GM12874 (cell line): Measurements from ENCODE around the gene SEL1L2.

Experiments
- TF ChIP-seq, protein P1 (sequence below): IDR thresholded peaks from 2 replicates; pipeline ENCODE4 v1.5.1; 2011; ENCODE audit warnings: low read depth, mild to moderate bottlenecking, control low read depth, low read length, moderate library complexity; ENCODE audit not compliant: insufficient read depth

Gene SEL1L2

DNA sequence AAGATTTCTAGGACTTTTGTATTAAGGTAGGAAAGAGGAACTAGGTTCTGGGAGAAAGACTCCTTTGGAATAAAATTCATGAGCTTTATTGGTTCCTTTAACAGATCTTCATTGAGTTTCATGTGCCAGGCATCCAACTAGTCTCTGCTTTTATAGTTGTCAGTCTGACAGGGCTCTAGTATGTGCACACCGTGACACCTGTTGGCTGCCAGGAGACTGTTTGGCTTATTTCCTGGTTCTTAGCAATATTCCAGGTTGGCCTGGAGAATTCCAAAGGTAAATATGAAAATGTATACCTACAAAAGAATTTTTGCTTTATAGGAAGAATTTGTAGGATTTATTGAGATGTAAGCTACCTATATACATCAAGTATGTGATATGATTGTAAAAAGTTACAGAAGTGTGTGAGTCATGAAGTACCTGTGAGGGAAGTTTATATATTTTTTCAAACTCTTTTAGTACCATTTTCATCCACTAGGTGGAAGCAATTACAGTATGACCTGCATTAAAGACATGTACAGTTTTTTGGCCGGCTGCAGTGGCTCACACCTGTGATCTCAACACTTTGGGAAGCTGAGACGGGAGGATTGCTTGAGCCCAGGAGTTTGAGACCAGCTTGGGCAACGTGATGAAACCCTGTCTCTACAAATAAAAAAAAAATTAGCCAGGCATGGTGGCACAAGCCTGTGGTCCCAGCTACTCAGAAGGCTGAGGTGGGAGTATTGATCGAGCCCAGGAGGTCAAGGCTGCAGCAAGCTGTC, 170.3 kb downstream of the SEL1L2 start:
- TF ChIP-seq, protein P1, sequence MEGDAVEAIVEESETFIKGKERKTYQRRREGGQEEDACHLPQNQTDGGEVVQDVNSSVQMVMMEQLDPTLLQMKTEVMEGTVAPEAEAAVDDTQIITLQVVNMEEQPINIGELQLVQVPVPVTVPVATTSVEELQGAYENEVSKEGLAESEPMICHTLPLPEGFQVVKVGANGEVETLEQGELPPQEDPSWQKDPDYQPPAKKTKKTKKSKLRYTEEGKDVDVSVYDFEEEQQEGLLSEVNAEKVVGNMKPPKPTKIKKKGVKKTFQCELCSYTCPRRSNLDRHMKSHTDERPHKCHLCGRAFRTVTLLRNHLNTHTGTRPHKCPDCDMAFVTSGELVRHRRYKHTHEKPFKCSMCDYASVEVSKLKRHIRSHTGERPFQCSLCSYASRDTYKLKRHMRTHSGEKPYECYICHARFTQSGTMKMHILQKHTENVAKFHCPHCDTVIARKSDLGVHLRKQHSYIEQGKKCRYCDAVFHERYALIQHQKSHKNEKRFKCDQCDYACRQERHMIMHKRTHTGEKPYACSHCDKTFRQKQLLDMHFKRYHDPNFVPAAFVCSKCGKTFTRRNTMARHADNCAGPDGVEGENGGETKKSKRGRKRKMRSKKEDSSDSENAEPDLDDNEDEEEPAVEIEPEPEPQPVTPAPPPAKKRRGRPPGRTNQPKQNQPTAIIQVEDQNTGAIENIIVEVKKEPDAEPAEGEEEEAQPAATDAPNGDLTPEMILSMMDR, result peak; percentile 37; the same call in 1 of the 2 replicates

DNA sequence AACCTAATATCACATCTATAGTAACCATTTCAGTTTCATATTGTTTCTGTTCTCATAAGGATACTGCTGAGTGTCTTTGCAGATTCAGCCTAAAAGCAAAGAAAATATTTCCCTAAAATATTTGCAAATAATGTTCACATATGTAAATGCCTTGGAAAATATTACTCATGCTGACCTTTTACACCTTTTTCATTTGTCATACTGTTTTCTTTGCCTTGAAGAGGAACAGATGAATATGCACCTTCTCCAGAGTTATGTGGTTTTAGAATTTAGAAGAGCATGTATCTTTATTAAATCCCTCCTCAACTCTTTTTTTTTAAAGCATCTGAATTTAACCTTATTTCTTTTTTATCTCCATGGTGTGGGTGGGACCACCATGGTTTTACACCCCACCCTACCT, 173.1 kb downstream of the SEL1L2 start:
- TF ChIP-seq, protein P1, result no peak

DNA sequence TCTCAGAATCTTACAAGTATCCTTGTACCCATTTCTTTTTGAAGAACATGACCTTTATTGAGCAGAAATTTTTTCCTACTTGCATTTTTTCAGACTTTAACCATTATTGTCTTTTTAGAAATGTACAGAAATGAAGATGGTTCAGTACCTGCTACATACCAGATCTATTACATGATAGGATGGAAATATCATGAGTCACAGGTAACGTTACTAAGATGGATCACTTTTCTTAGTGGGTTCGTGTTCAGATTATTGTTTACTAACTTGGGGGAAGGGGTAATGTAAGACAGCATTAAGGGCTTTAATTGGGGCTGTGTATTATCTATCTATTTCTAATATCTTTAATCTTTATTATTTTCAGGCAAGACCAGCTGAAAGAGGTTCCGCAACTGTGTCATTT, 173.7 kb downstream of the SEL1L2 start:
- TF ChIP-seq, protein P1, result no peak

DNA sequence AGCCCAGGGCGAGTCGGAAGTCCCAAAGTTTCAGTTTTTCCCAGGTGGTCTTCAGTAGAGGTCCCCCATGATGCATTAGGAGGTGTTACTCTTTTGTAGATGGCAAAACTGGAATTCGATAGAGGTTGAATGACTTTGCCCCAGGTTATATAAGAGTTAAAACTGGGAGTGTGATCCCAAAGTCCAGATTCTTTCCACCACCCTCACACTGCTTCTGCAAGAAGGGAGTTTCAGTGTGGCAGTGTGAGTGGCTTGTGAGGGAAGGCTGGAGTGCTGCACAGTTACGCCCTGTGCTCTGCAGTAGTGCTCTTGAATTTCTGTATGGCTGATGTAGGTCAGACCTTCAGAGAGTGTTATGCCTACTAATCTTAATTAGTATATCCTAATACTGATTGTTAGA, 175.7 kb downstream of the SEL1L2 start:
- TF ChIP-seq, protein P1, result no peak

DNA sequence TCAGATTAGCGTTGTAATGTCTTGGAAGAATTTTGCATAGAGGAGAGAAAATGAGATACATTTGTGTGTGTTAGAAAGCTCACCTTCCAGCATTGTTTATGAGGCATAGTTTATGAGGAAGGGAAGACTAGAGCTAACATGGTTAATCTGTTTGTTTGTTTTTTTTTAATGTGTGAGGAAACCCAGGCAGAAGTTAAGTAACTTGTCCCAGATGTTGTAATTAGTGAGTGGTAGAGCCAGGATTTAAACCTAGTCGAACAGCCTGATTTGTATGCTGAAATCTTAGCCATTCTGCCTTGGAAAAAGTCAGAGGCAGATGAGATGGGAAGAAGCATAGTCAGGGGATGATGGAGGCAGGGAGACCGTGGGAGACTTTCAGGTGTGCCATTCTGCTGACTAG, 176.5 kb downstream of the SEL1L2 start:
- TF ChIP-seq, protein P1, result no peak

DNA sequence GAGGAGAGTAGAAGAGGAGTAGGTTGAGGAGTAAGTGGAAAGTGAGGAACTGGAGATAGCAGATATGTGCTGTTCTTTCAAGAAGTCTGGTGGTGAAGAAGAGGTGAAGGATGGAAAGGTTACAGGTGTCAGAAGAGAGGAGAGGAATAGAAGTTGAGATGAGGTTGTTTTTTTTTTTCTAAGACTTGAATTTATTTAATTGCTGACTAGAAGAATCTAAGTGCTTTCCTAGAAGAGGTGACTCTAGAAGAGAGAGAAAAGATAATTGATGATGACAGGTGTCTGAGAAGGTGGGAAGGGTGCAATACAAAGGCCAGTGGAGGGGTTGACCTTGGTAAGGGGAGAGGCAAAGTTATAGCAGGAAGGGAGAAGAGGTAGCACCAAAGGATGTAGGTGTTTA, 180.0 kb downstream of the SEL1L2 start:
- TF ChIP-seq, protein P1, result no peak

DNA sequence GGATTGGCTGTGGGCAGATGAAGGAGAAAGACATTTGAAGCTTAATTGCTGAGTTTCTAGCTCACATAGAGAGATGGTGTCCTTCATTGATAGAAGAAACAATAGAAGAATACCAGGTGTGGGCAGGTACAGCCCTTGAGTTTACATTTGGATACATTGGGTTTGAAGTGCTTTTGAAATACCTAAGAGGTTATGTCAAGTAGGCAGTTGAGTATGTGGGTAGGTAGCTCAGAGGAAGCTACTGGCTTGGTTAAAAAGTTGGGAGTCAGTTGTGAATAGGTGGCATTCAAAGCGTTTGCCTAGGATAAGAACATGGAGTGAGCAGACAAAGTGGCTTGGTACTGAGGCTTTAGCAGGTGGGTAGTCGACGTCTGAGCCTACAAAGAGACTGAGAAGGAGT, 180.6 kb downstream of the SEL1L2 start:
- TF ChIP-seq, protein P1, result no peak

DNA sequence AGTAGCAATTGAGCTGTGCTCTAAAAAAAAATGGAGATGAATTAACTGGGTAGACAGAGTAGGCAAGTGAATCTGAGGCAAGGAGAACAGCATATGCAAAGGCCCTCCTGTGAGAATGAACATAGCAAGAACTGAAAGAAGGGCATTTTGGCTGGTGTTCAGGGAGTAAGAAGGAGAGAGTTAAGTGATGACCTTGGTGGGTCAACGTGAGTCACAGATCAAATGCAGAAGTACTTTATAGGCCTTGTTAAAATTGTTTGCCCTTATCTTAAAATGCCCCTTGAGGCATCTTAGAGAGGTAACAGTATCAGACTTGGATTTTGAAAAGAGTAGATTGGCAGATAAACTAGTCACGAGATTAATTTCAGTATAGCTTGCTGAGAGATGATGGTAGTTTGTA, 181.0 kb downstream of the SEL1L2 start:
- TF ChIP-seq, protein P1, result no peak
